Mucosa of descending colon (tissue), 3 donors: ENCODE measurements around the gene TUNAR. TPM values are rescaled to one million over a fixed set of nuclear protein-coding genes. Genes with fewer than 3 reads are reported as not detected.

Experiments used
- ATAC-seq: fragments of 200-7000 bp; cut with Tn5 transposase; one replicate; pipeline ENCODE4 v1.9.1; 2020; ENCODE audit warnings: mild to moderate bottlenecking, moderate library complexity
- DNase-seq, 3 donors: peaks; one replicate each; pipeline ENCODE4 v3.0.0-alpha.2; 2020
- H3K36me3 ChIP-seq: fragments of 200-600 bp; one replicate; pipeline ENCODE4 v1.8.0; 2021; ENCODE audit warnings: low read depth, mild to moderate bottlenecking
- H3K4me1 ChIP-seq: fragments of 200-600 bp; one replicate; pipeline ENCODE4 v1.8.0; 2021; ENCODE audit warnings: low read depth, mild to moderate bottlenecking
- H3K4me3 ChIP-seq: fragments of 200-600 bp; one replicate; pipeline ENCODE4 v1.8.0; 2021; ENCODE audit warnings: mild to moderate bottlenecking
- H3K9me3 ChIP-seq: fragments of 200-600 bp; one replicate; pipeline ENCODE4 v1.8.0; 2021; ENCODE audit warnings: mild to moderate bottlenecking
- intact Hi-C, 2 donors: fragments of 100-400 bp; cut with DNase I in 1 of 2; cut with micrococcal nuclease in 1 of 2; formaldehyde crosslinking; loops; one replicate each; pipeline versions ENCODE4 v1.11.0 to v1.11.1; 2022; cut with DNase I, micrococcal nuclease
- total RNA-seq, 3 donors: library from RNA; stranded (reverse); fragmentation: NEBNext Ultra II Directional in 2 of 3; extraction: Animal tissue kit (Norgen Biotek cat#: 25700) in 2 of 3; gene quantifications; one replicate each; pipeline versions ENCODE4 v1.2.1 to v1.2.4, GENCODE V29; 2021 to 2023
- TF ChIP-seq, protein P1 (sequence below): fragments of 200-600 bp; IDR thresholded peaks from one replicate; pipeline ENCODE4 v1.8.0; 2022; ENCODE audit warnings: antibody characterized with exemption, mild to moderate bottlenecking
- donor health status: DM: no; HTN: no; CAD: no; lungs with moderate emphysema.
- donor health status: DM: no; HTN: no; CAD: no.
- donor health status: DM: no; HTN: yes; CAD: no.

The TUNAR gene
- total RNA-seq, 3 donors from 2014 or later, result not detected

DNA sequence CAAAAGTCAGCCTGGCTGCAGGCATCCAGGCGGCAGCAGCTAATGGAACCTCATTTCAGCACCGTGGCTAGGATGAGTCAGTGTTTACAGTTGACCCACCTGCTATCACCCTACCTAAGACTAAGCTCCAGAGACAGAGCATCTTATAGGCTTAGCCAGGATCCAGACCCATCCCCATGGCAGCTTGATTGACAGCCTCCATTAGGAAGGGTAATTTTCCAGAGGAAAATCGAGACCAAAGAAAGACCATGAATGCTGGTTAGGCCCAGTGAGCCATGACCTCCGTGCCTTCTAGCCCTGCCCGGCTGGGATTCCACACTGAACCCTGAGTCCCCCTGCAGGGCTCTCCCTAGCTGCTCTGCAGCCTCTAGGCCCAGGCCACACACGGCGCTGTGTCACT is 38.7 kb downstream of the TUNAR start:
- H3K4me3 ChIP-seq, result no peak overlapping the region
- intact Hi-C loops, result no loop called here
- H3K9me3 ChIP-seq, result no peaks in the 10 kb centered on the region
- no peaks in the 10 kb centered on the region for H3K4me1 ChIP-seq
- TF ChIP-seq, protein P1, sequence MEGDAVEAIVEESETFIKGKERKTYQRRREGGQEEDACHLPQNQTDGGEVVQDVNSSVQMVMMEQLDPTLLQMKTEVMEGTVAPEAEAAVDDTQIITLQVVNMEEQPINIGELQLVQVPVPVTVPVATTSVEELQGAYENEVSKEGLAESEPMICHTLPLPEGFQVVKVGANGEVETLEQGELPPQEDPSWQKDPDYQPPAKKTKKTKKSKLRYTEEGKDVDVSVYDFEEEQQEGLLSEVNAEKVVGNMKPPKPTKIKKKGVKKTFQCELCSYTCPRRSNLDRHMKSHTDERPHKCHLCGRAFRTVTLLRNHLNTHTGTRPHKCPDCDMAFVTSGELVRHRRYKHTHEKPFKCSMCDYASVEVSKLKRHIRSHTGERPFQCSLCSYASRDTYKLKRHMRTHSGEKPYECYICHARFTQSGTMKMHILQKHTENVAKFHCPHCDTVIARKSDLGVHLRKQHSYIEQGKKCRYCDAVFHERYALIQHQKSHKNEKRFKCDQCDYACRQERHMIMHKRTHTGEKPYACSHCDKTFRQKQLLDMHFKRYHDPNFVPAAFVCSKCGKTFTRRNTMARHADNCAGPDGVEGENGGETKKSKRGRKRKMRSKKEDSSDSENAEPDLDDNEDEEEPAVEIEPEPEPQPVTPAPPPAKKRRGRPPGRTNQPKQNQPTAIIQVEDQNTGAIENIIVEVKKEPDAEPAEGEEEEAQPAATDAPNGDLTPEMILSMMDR, result no peak
- ATAC-seq (no peak), DNase-seq (no peak)
- H3K36me3 ChIP-seq, result no peaks in the 10 kb centered on the region

DNA sequence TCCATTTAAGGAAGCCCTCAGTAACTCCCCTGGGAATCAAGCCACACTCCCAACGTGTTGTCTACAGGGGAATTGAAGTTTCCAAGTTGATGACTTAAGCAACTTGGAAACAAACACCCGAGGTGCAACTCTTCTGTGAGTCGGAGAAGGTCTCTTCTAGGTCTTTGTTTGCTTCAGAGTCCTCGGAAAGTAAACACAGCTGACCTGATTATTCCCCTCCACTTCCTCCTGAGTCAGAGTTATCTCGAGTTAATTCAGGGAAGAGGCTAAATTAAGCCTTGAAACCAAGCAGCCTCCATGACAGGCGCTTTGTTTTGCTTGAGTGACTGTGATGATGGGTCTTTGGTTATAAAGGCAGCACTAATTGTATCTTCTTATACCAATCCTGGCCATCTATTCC is 41.8 kb downstream of the TUNAR start:
- no peaks in the 10 kb centered on the region for H3K4me1 ChIP-seq
- intact Hi-C loops, result no loop called here
- ATAC-seq (no peak), DNase-seq (no peak)
- H3K36me3 ChIP-seq, result no peaks in the 10 kb centered on the region
- TF ChIP-seq, protein P1, result no peak
- H3K4me3 ChIP-seq, result no peak overlapping the region
- H3K9me3 ChIP-seq, result no peaks in the 10 kb centered on the region

DNA sequence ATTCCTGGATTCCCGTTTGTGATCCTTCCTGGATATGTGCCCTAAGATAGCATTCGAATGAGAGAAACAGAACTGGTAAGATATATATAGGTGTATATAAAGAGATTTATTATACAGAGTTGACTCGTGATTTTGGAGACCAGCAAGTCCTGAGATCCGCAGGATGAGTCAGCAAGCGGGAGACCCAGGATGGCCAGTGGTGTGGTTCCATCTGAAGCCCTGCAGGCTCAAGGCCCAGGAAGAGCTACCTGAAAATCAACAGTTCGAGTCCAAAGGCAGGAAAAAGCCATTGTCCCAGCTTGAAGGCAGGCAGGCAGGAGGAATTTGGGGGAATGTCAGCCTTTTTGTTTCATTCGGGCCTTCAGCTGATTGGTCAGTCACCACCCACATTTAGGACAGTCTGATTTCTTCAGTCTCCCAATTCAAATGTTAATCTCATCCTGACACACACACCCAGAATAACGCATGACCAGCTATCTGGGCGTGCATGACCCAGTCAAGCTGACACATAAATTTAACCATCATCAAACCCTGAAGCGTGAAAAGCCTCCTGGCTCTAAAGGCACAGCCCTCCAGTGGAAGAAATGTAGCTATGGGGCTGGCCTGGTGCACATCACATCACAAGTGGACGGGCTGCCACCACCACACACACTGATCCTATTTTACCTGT is 44.3 kb downstream of the TUNAR start:
- intact Hi-C loops, result no loop called here

DNA sequence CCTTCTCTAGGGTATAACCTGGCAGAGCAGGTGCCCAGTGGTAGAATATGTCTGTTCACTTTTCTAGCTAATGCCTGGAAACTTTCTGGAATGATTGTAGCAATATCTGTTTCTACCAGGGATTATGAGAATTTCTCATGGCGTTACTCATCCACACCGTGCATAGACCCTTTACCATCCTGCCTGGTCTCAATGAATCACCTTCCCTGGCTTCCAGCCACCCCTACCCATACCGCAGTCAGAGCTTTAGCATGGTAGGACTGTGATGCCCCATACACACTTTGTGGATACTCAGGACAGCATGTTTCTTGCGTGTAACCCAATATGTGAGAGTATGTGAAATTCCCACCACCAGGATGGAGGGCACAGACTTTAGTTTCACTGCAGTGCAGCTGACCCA is 45.4 kb downstream of the TUNAR start:
- Histone ChIP-seq H3K36me3 (no peaks in the 10 kb centered on the region), H3K4me1 (no peaks in the 10 kb centered on the region), H3K4me3 (no peak overlapping the region), H3K9me3 (no peaks in the 10 kb centered on the region)
- ATAC-seq (no peak), DNase-seq (no peak)
- TF ChIP-seq, protein P1, result no peak
- intact Hi-C loops, result no loop called here

More for the DNA sequence above, 44.3 kb downstream of the TUNAR start:
- H3K36me3 ChIP-seq, result no peaks in the 10 kb centered on the region
- TF ChIP-seq, protein P1, result no peak
- H3K4me1 ChIP-seq, result no peaks in the 10 kb centered on the region
- H3K4me3 ChIP-seq, result no peak overlapping the region
- ATAC-seq, result no peak
- H3K9me3 ChIP-seq, result no peaks in the 10 kb centered on the region
- no peak for DNase-seq

DNA sequence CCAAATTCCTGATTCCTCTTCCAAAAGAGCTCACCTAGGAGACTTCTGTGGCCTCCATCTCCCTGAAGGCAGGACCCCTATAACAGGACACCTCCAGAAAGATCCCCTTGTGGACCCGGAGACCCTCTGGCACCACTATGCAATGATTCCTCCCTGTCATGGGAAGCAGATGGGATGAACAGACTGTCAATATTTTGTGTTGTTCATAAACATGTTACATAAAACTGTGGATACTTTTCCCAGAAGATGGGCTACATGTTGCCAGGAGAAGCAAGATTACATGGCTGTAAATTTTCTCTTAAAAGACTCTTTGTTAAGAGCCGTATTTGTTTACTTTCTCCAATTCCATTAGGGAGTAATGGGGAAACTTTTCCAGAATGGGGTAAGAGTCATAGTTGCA is 52.1 kb downstream of the TUNAR start:
- Histone ChIP-seq H3K4me1 (no peaks in the 10 kb centered on the region), H3K36me3 (no peaks in the 10 kb centered on the region), H3K9me3 (no peaks in the 10 kb centered on the region), H3K4me3 (no peak overlapping the region)
- DNase-seq, result no peak
- intact Hi-C loops, result no loop called here
- no peak for ATAC-seq
- TF ChIP-seq, protein P1, result no peak

DNA sequence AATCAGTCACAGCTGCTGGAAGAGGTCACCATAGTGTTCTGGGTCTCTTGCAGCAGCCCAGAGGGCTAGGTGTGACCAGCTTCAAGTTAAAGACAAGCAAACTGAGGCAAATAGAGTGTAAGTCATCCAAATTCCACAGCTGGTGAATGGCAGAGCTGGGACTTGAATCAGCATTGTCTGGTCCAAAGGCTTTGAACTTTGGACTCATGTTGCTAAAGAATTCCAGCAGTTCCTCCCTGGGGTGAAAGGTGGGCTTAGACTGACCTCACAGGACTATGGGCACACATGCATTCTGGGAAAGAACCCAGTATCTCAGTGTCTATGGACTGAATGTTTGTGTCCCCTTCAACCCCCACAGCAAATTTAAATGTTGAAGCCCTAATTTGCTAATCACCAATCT is 54.8 kb downstream of the TUNAR start:
- intact Hi-C loops, result no loop called here
- TF ChIP-seq, protein P1, result no peak
- no peak overlapping the region for H3K4me3 ChIP-seq
- DNase-seq, result no peak
- no peaks in the 10 kb centered on the region for H3K9me3 ChIP-seq
- no peaks in the 10 kb centered on the region for H3K36me3 ChIP-seq
- no peaks in the 10 kb centered on the region for H3K4me1 ChIP-seq
- ATAC-seq, result no peak
